Neural cell (in vitro differentiated cells): ENCODE measurements around the gene TRMT10B. TPM values are rescaled to one million over a fixed set of nuclear protein-coding genes. Genes with fewer than 3 reads are reported as not detected.
"Not testable (repeated sequence)": the region's sequence is repeated elsewhere in the genome, so short reads cannot be mapped to it uniquely, and the experiment has no call there.

Experiments used
- H2AFZ ChIP-seq: fragments of 200-600, 300-800 bp; sonication (generic), shearing (Covaris generic); 2 replicates; pipeline ENCODE4 v1.6.0; 2014; ENCODE audit warnings: low read depth, mild to moderate bottlenecking, antibody characterized with exemption, low read length, moderate library complexity
- H3F3A ChIP-seq: fragments of 200-600 bp; shearing (Covaris generic); 2 replicates; pipeline ENCODE4 v1.6.1; 2016; ENCODE audit warnings: mild to moderate bottlenecking, moderate library complexity, mixed read lengths, antibody characterized with exemption, low read length; ENCODE audit not compliant: insufficient read depth, poor library complexity, severe bottlenecking
- H3K27ac ChIP-seq: fragments of 200-600, 300-800 bp; sonication (generic), shearing (Covaris generic); 2 replicates; pipeline ENCODE4 v1.5.1; 2014; ENCODE audit warnings: mild to moderate bottlenecking, low read length, moderate library complexity
- H3K27me3 ChIP-seq: fragments of 300-800, 200-600 bp; sonication (generic), shearing (Covaris generic); 2 replicates; pipeline ENCODE4 v1.6.0; 2014; ENCODE audit warnings: mild to moderate bottlenecking, low read depth, low read length, moderate library complexity; ENCODE audit not compliant: insufficient read depth
- H3K36me3 ChIP-seq: fragments of 300-800, 200-600 bp; sonication (generic), shearing (Covaris generic); 2 replicates; pipeline ENCODE4 v1.5.1; 2014; ENCODE audit warnings: mild to moderate bottlenecking, antibody characterized with exemption, low read length, moderate library complexity; ENCODE audit not compliant: insufficient read depth
- H3K4me2 ChIP-seq: fragments of 300-800, 200-600 bp; sonication (generic), shearing (Covaris generic); 2 replicates; pipeline ENCODE4 v1.6.0; 2014; ENCODE audit warnings: mild to moderate bottlenecking, low read length
- H3K4me3 ChIP-seq: fragments of 300-800, 200-600 bp; sonication (generic), shearing (Covaris generic); 2 replicates; pipeline ENCODE4 v1.5.1; 2014; ENCODE audit warnings: mild to moderate bottlenecking, low read length, moderate library complexity
- H3K79me2 ChIP-seq: fragments of 200-600 bp; shearing (Covaris generic); replicated peaks from 2 replicates; pipeline ENCODE4 v1.6.0; 2014; ENCODE audit warnings: mild to moderate bottlenecking, low read length, moderate library complexity; ENCODE audit not compliant: insufficient read depth
- H3K9ac ChIP-seq: fragments of 300-800, 200-600 bp; sonication (generic), shearing (Covaris generic); 2 replicates; pipeline ENCODE4 v1.6.1; 2016; ENCODE audit warnings: mild to moderate bottlenecking, low read length, mixed read lengths
- H3K9me2 ChIP-seq: fragments of 200-600 bp; shearing (Covaris generic); 2 replicates; pipeline ENCODE4 v1.6.1; 2016; ENCODE audit warnings: mild to moderate bottlenecking, low read length, mixed read lengths; ENCODE audit not compliant: insufficient read depth
- H3K9me3 ChIP-seq: fragments of 200-600, 300-800 bp; sonication (generic), shearing (Covaris generic); 2 replicates; pipeline ENCODE4 v1.6.1; 2016; ENCODE audit warnings: mild to moderate bottlenecking, mixed run types, low read length, moderate library complexity, mixed read lengths
- H4K20me1 ChIP-seq: fragments of 200-600 bp; shearing (Covaris generic); 2 replicates; pipeline ENCODE4 v1.6.1; 2016; ENCODE audit warnings: mild to moderate bottlenecking, mixed run types; ENCODE audit not compliant: insufficient read depth
- CTCF ChIP-seq: fragments of 450-650 bp; IDR thresholded peaks from 2 replicates; pipeline ENCODE4 v1.5.1; 2014; ENCODE audit warnings: antibody characterized with exemption, mild to moderate bottlenecking, moderate library complexity; ENCODE audit not compliant: poor library complexity, severe bottlenecking
- EP300 ChIP-seq: fragments of 450-650 bp; conservative IDR thresholded peaks from 2 replicates; pipeline ENCODE4 v1.6.1; 2014; ENCODE audit warnings: antibody characterized with exemption, mild to moderate bottlenecking, moderate library complexity; ENCODE audit not compliant: poor library complexity, severe bottlenecking
- EZH2 ChIP-seq: fragments of 200-600, 300-800 bp; shearing (Covaris generic), sonication (generic); IDR thresholded peaks from 2 replicates; pipeline ENCODE4 v1.6.1; 2014; ENCODE audit warnings: antibody characterized with exemption, low read length, borderline replicate concordance, mild to moderate bottlenecking; ENCODE audit not compliant: insufficient read depth, poor library complexity, severe bottlenecking
- MXI1 ChIP-seq: fragments of 450-650 bp; conservative IDR thresholded peaks from 2 replicates; pipeline ENCODE4 v1.6.1; 2014; ENCODE audit warnings: antibody characterized with exemption, mild to moderate bottlenecking; ENCODE audit not compliant: poor library complexity, severe bottlenecking
- POLR2AphosphoS5 ChIP-seq: IDR thresholded peaks from 2 replicates; pipeline ENCODE4 v1.6.1; 2012
- RAD21 ChIP-seq: fragments of 450-650 bp; conservative IDR thresholded peaks from 2 replicates; pipeline ENCODE4 v1.6.1; 2014; ENCODE audit warnings: antibody characterized with exemption, mild to moderate bottlenecking, moderate library complexity
- REST ChIP-seq: IDR thresholded peaks from 2 replicates; pipeline ENCODE4 v1.6.1; 2012; ENCODE audit warnings: borderline replicate concordance
- SMC3 ChIP-seq: fragments of 450-650 bp; conservative IDR thresholded peaks from 2 replicates; pipeline ENCODE4 v1.6.1; 2014; ENCODE audit warnings: antibody characterized with exemption, mild to moderate bottlenecking, moderate library complexity; ENCODE audit not compliant: poor library complexity
- TAF1 ChIP-seq: IDR thresholded peaks from 2 replicates; pipeline ENCODE4 v1.6.1; 2012; ENCODE audit warnings: low read depth
- polyA plus RNA-seq: library from polyadenylated mRNA; depleted of rRNA; stranded (reverse); fragments of >200 nt; gene quantifications from 2 replicates; pipeline ENCODE4 v1.2.3, GENCODE V29; 2014

Gene TRMT10B
- polyA plus RNA-seq, 1 donor from 2014 or later: 11.2 TPM

GRCh38 chr9:37820142-37820541, 66.5 kb downstream of the TRMT10B start:
- H3F3A ChIP-seq: no peaks in the 10 kb centered on the region
- TF ChIP-seq EP300 (no peak), CTCF (no peak)
- no peak overlapping the region for H3K9ac ChIP-seq
- no peak overlapping the region for H3K4me2 ChIP-seq
- peaks cover 5% of the 10 kb centered on the region for H3K79me2 ChIP-seq
- no peak overlapping the region for H2AFZ ChIP-seq
- no peak overlapping the region for H3K4me3 ChIP-seq
- peaks cover 2% of the 10 kb centered on the region for H3K36me3 ChIP-seq
- H3K9me2 ChIP-seq: no peaks in the 10 kb centered on the region
- no peak overlapping the region for H3K27ac ChIP-seq
- H4K20me1 ChIP-seq: no peaks in the 10 kb centered on the region
- no peaks in the 10 kb centered on the region for H3K9me3 ChIP-seq
- no peaks in the 10 kb centered on the region for H3K27me3 ChIP-seq

- H3K9me2 ChIP-seq, H3K27ac ChIP-seq, H3K4me2 ChIP-seq, H3K4me3 ChIP-seq, H3K9ac ChIP-seq, H3K9me3 ChIP-seq, H4K20me1 ChIP-seq, H3K36me3 ChIP-seq, H3K79me2 ChIP-seq, H3F3A ChIP-seq, H2AFZ ChIP-seq, H3K27me3 ChIP-seq: not testable (repeated sequence)
These were observed 71.6 kb downstream of the TRMT10B start for GRCh38 chr9:37825174-37825573.

GRCh38 chr9:37827483-37828165, 74.0 kb downstream of the TRMT10B start:
- Histone ChIP-seq H3K36me3 (peaks cover 8% of the 10 kb centered on the region), H3K4me3 (no peak overlapping the region), H3K9me2 (no peaks in the 10 kb centered on the region)

More at GRCh38 chr9:37827483-37828165, 74.0 kb downstream of the TRMT10B start:
- no peak overlapping the region for H3K27ac ChIP-seq
- H3K4me2 ChIP-seq: no peak overlapping the region
- TF ChIP-seq SMC3 (no peak), TAF1 (no peak), RAD21 (no peak), CTCF (no peak), EZH2 (no peak), EP300 (no peak), REST (no peak), MXI1 (no peak), POLR2AphosphoS5 (no peak)
- no peaks in the 10 kb centered on the region for H3F3A ChIP-seq
- no peaks in the 10 kb centered on the region for H3K79me2 ChIP-seq
- H3K9me3 ChIP-seq: no peaks in the 10 kb centered on the region
- no peak overlapping the region for H3K9ac ChIP-seq
- no peaks in the 10 kb centered on the region for H3K27me3 ChIP-seq
- no peaks in the 10 kb centered on the region for H4K20me1 ChIP-seq
- no peak overlapping the region for H2AFZ ChIP-seq
